ENCODE data around the gene EHBP1L1. TPM values are rescaled to one million over a fixed set of nuclear protein-coding genes. Genes with fewer than 3 reads are reported as not detected.
A peak's percentile ranks its signal among the peaks of the same experiment; 100 is the strongest.

The EHBP1L1 gene
- polyA plus RNA-seq (2011; rRNA removed) (11.6 and 13.8 TPM in 2 replicates), polyA plus RNA-seq (2017; fragmentation: RNase III; extraction: RNeasy Plus Mini Kit Qiagen cat#74134 plus additional on column Dnase treatment) (39.8 to 46.0 TPM (median 43.8 TPM) in 3 replicates), polyA minus RNA-seq (2011; rRNA and poly(A)+ RNA removed) (12.3 and 18.7 TPM in 2 replicates)
- 44.5 and 66.2 TPM in 2 replicates for polyA plus RNA-seq (2012; cell fraction: cytosol; rRNA removed)
- polyA plus RNA-seq (2012; cell fraction: nucleus; rRNA removed) = 112 and 167 TPM in 2 replicates

GRCh38 chr11:65575568-65576231, at the start of gene EHBP1L1:
TSS of gene EHBP1L1 (plus strand) at chr11:65576053. CDS start at chr11:65576303, 250 bp downstream.
- DNase-seq (ENCODE audit: low read depth in 1 of 2, low spot score in 1 of 2) = peak; percentile 64 to 68
- ChIA-PET CTCF (interaction anchor here (0.6 to 6.6 kb wide), 8 partner anchors 12 to 58 kb away, joined by 3 to 58 read pairs (median 5); partner anchors contain the start of gene KCNK7), POLR2A (interaction anchor here (1.0 kb wide), 1 partner anchor 11 kb away, joined by 3 read pairs; no protein-coding TSS in a partner anchor)
- WGBS (ENCODE audit: missing lambda C conversion rate) = 7% methylated on average over 16 of the region's 69 CpGs
- Histone ChIP-seq H3K4me3 (peak within 1 kb of the TSS; percentile 82), H3K9me3 (no peaks in the 10 kb centered on the region), H3K4me1 (peaks cover 57% of the 10 kb centered on the region), H3K4me2 (peak within 1 kb of the TSS; percentile 97), H3K27ac (peak within 1 kb of the TSS; percentile 92 to 98)
- no peak for FAIRE-seq
- peak; percentile 9 to 11 for ATAC-seq
- TF ChIP-seq NPAS2 (CRISPR knock-in tag; IDR thresholded peaks at IDR 0.05; ENCODE audit: borderline replicate concordance) = no peak
- no peak for TF ChIP-seq HEYL (CRISPR knock-in tag; IDR thresholded peaks at IDR 0.05)
- TF ChIP-seq BCL3 (IDR thresholded peaks at IDR 0.05) = 0 out of 3 replicates have a peak, but pooled peaks have one; percentile 50
- TF ChIP-seq, protein P1, sequence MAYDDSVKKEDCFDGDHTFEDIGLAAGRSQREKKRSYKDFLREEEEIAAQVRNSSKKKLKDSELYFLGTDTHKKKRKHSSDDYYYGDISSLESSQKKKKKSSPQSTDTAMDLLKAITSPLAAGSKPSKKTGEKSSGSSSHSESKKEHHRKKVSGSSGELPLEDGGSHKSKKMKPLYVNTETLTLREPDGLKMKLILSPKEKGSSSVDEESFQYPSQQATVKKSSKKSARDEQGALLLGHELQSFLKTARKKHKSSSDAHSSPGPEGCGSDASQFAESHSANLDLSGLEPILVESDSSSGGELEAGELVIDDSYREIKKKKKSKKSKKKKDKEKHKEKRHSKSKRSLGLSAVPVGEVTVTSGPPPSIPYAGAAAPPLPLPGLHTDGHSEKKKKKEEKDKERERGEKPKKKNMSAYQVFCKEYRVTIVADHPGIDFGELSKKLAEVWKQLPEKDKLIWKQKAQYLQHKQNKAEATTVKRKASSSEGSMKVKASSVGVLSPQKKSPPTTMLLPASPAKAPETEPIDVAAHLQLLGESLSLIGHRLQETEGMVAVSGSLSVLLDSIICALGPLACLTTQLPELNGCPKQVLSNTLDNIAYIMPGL (CRISPR knock-in tag; IDR thresholded peaks at IDR 0.05; ENCODE audit: borderline replicate concordance) = no peak
- 0 out of 2 replicates have a peak, but pooled peaks have one; percentile 74 for TF ChIP-seq TP53 (CRISPR knock-in tag; IDR thresholded peaks at IDR 0.05)
- 0 out of 2 replicates have a peak, but pooled peaks have one; percentile 94 for TF ChIP-seq CHD4 (IDR thresholded peaks at IDR 0.05; ENCODE audit: borderline replicate concordance)
- no peak for TF ChIP-seq RNF2 (IDR thresholded peaks at IDR 0.05; ENCODE audit: borderline replicate concordance, low read depth)
- TF ChIP-seq CBX2 (IDR thresholded peaks at IDR 0.05; ENCODE audit: borderline replicate concordance, low read depth) = no peak
- peak; percentile 24; the same call in 1 of the 2 replicates for TF ChIP-seq PHF8 (IDR thresholded peaks at IDR 0.05; ENCODE audit: borderline replicate concordance, low read depth)
- TF ChIP-seq, protein P2, sequence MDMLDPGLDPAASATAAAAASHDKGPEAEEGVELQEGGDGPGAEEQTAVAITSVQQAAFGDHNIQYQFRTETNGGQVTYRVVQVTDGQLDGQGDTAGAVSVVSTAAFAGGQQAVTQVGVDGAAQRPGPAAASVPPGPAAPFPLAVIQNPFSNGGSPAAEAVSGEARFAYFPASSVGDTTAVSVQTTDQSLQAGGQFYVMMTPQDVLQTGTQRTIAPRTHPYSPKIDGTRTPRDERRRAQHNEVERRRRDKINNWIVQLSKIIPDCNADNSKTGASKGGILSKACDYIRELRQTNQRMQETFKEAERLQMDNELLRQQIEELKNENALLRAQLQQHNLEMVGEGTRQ (IDR thresholded peaks at IDR 0.05) = no peak
- no peak for TF ChIP-seq NR3C1 (IDR thresholded peaks at IDR 0.05)
- peak; percentile 85; the same call in 1 of the 2 replicates for TF ChIP-seq KDM1A (IDR thresholded peaks at IDR 0.05; ENCODE audit: low read depth)
- TF ChIP-seq JUN (IDR thresholded peaks at IDR 0.05) = peak; percentile 39 to 84
- no peak for TF ChIP-seq CTCF (IDR thresholded peaks at IDR 0.05)
- no peak for TF ChIP-seq RCOR1 (IDR thresholded peaks at IDR 0.05; ENCODE audit: low read depth, low read length)

- ChIA-PET CTCF (interaction anchor here (0.8 to 5.0 kb wide), 7 partner anchors 11 to 67 kb away, joined by 3 to 33 read pairs (median 9); partner anchors contain the start of gene ZNRD2), POLR2A (no interaction called here)
- FAIRE-seq (no peak), ATAC-seq (no peak), DNase-seq (ENCODE audit: low read depth in 1 of 2, low spot score in 1 of 2) (no peak)
- Histone ChIP-seq H3K4me3 (no peak overlapping the region), H3K27ac (no peak overlapping the region), H3K4me2 (no peak overlapping the region), H3K9me3 (no peaks in the 10 kb centered on the region), H3K4me1 (peaks cover 18% of the 10 kb centered on the region)
- TF ChIP-seq RNF2 (IDR thresholded peaks at IDR 0.05; ENCODE audit: borderline replicate concordance, low read depth) = no peak
- TF ChIP-seq, protein P3, sequence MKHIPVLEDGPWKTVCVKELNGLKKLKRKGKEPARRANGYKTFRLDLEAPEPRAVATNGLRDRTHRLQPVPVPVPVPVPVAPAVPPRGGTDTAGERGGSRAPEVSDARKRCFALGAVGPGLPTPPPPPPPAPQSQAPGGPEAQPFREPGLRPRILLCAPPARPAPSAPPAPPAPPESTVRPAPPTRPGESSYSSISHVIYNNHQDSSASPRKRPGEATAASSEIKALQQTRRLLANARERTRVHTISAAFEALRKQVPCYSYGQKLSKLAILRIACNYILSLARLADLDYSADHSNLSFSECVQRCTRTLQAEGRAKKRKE (CRISPR knock-in tag; IDR thresholded peaks at IDR 0.05; ENCODE audit: low read depth) = no peak
- 96% methylated on average over 8 of the region's 8 CpGs for WGBS (ENCODE audit: missing lambda C conversion rate)
Observed at GRCh38 chr11:65526744-65527143, 49.1 kb upstream of the EHBP1L1 start.

All from A549 (cell line).